Measurements from ENCODE around the gene MAP3K2.
A peak's percentile ranks its signal among the peaks of the same experiment; 100 is the strongest.

The MAP3K2 gene

DNA sequence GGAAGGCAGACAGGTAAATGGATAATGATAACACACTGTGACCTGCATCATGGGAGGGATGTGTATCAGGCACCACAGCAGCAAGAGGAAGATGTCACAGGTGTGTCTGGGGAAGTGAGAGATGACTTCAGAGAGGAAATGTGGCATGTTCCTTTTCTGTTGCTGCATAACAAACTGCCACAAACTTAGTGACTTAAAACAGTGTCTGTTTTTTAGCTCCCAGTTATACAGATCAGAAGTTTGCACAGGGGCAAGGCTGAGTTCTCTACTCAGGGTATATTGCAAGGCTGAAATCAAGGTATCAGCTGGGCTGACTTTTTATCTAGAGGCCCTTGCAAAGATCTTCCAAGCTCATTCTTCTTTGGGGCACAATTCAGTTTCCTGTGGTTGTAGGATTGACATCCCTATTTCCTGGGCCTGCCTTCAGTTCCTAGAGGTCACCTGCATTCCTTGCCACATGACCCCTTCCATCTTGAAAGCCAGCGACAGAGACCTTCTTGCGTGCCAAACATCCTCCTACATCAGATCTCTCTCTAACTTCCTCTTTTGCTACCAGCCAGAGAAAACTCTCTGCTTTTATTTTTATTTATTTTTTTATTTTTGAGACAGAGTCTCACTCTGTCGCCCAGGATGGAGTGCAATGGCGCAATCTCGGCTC, 2.1 kb upstream of the MAP3K2 start:
- no peak overlapping the region; the same call in 1 of the 2 replicates for H3K4me3 ChIP-seq (ENCODE audit: low read length)
- no peak for TF ChIP-seq ZNF274 (IDR thresholded peaks at IDR 0.05; ENCODE audit: low read depth, low read length)

DNA sequence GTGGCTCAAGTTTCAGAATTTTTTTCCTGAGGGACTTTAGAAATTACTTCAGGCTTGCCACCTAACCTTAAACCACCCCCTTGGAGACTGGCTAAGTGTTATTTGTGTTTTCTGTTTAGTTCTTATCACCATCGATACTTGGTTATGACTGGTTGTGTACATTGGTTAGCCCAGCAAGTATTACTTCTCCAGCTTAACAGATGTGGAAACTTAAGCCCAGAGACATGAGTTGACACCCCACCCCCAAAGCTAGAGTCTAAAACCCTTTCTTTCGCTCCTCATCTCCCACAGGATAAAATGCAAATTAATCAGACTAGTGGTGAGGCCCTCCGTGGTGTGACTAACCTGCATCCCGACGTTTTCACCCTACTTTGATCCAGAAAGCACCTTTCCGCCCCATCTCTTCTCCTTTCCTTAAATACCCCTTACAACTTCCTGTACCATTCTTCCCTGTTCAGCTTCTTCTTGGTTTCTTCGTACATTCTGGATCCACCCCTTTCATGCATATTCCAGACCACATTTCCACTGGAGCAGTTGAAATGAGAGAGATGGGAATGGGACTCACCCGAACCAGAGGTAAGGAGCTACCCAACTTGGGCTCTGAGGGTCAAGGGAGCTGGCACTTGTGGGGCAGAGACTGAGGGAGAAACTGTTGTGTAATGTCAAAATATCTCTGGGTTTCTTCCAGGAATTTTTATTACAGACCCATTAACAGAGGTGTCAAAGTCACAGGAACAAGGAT, 819 bp upstream of the MAP3K2 start:
- H3K4me3 ChIP-seq (ENCODE audit: low read length), result peak overlapping the region; percentile 77; the same call in 1 of the 2 replicates
- no peak for TF ChIP-seq ZNF274 (IDR thresholded peaks at IDR 0.05; ENCODE audit: low read depth, low read length)

DNA sequence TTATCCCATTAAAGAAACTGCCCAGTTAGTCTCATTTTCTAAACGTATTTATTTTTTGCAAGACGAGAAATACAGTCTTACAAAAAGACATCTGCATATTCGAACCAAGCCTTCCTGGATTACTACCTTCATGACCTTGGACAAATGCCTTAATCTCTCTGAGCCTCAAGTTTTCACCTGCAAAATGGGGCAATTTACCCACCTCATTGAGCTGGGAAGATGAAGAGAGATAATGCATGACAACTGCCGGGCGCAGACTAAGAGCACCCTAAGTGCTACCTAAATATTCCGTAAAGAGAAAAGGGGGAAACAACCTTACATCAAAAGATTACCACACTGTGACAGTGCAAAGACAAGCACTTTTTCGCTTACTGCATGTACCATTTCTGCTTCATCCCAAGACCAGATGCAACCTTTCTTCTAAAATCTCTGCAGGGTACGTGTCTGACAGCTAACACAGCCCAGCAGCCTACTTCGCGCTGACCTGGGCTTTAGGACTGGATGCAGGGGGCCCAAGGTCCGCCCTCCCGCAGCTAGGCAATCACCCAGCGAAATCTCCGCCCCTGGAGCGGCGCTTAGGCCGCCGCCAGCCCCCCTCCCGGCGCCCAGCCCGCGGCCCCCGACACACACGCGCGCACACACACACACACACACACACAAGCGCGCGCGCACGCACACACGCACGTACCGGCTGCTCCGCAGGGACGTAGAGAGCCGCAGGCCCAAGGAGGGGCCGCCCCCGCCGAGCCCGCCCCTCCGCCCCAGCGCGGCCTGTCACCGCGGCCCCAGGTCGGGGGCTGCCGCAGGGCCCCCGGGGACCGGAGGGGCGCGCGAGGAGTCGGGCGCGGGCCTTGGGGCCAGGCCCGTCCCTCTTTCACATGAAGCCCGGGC, 766 bp downstream of the MAP3K2 start:
- no peak for TF ChIP-seq ZNF274 (IDR thresholded peaks at IDR 0.05; ENCODE audit: low read depth, low read length)
- H3K4me3 ChIP-seq (ENCODE audit: low read length), result peak overlapping the region; percentile 91

DNA sequence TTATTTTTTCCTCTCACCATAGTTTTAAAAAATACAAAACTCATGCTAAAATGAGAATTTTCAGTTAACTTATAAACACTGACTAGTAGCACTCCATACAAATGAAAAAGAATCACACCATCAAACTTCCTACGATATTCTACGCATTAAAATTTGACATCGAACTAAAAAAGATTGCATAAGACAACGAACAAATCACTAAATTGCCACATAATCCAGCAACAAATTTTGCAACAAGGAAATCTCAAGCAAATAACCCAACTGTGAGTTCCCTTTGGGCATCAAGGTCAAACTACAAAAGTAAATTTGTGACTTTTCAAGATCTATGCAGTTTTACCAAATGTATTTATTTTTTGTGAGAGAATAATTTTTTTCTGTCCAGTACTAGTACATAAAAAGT, 1.5 kb downstream of the MAP3K2 start:
- TF ChIP-seq ZNF274 (IDR thresholded peaks at IDR 0.05; ENCODE audit: low read depth, low read length), result no peak
- H3K4me3 ChIP-seq (ENCODE audit: low read length), result peak overlapping the region; percentile 91; the same call in 1 of the 2 replicates

DNA sequence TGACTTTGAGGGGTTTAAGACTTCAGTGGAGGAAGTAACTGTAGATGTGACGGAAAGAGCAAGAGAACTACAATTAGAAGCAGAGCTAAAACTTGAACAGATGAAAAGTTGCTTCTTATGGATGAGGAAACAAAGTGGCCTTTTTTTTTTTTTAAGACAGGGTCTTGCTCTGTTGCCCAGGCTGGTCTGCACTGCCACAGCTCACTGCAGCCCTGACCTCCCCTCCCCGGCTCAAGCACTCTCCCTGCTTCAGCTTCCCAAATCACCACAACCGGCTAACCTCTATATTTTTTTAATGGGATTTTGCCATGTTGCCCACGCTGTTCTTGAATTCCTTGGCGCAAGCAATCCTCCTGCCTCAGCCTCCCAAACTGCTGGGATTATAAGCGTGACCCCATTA, 3.2 kb downstream of the MAP3K2 start:
- no peak overlapping the region for H3K4me3 ChIP-seq (ENCODE audit: low read length)
- TF ChIP-seq ZNF274 (IDR thresholded peaks at IDR 0.05; ENCODE audit: low read depth, low read length), result no peak

DNA sequence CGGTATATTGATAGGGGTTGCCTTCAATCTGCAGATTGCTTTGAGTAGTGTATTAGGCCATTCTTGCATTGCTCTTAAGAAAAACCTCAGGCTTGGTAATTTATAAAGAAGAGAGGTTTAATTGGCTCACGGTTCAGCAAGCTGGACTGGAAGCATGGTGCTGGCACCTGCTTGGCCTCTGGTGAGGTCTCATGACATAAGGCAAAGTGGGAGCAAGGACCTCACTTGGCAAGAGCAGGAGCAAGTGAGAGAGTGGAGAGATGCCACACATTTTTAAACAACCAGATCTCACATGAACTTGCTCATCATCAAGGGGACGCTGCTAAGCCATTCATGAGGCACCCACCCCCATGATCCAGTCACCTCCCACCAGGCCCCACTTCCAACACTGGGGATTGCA, 4.9 kb downstream of the MAP3K2 start:
- no peak for TF ChIP-seq ZNF274 (IDR thresholded peaks at IDR 0.05; ENCODE audit: low read depth, low read length)
- H3K4me3 ChIP-seq (ENCODE audit: low read length), result no peak overlapping the region

DNA sequence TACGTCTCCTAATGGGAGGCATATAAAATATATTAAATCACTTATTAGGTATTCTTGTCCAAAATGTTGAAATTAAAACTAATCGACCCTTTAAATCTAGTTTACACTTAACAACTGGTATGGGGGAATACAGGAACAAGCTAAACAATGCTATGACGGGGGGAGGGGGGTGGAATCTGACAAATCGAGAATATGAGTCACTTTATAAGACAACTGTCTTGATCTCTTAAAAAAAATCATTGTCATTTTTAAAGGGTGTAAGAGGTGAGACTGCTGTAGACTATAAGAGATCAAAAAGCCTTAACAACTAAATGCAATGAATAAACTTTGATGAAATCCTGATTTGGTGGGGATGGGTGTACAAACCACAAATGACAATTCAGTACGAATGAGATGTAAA, 6.0 kb downstream of the MAP3K2 start:
- no peak overlapping the region for H3K4me3 ChIP-seq (ENCODE audit: low read length)
- TF ChIP-seq ZNF274 (IDR thresholded peaks at IDR 0.05; ENCODE audit: low read depth, low read length), result no peak

DNA sequence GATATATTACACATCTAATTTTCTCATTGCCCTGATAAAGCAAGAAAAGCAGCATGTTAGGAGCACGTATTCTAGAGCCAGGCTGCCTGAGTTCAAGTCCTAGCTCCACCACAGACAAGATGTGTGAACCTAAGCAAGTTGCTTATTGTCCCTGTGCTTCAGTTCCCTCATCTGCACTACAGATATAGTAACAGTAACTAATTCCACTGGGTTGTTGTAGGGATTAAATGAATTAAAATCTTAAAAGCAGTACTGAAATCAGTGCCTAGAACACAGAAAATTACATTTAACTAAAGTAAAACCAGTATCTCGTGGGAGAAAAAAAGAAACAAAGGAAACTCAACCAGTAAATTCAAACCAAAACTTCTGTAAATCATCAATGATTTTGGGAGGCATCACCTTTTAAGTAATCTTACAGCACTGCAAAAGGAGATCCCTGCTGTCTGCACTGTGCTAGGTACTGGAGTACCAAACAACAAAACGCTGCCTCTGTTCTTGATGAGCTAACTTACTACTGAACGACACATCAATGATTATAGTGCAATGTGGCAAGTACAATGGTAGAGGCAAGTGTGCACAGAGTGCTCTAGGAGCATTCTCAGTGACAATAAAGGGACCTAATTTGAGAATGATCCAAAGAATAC, 7.9 kb downstream of the MAP3K2 start:
- TF ChIP-seq ZNF274 (IDR thresholded peaks at IDR 0.05; ENCODE audit: low read depth, low read length), result no peak
- no peak overlapping the region for H3K4me3 ChIP-seq (ENCODE audit: low read length)

DNA sequence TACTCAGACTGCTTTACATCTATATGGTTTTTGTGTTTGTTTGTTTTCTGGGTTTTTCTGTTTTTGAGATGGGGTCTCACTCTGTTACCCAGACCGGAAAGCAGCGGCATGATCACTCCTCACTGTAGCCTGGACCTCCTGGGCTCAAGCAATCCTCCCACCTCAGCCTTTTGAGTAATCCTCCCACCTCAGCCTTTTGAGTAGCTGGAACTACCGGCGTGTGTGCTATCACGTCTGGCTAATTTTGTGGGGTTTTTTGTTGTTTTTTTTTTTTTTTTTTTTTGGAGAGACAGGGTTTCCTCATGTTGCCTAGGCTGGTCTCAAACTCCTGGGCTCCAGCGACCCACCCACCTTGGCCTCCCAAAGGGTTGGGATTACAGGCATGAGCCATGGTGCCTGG, 9.1 kb downstream of the MAP3K2 start:
- TF ChIP-seq ZNF274 (IDR thresholded peaks at IDR 0.05; ENCODE audit: low read depth, low read length), result no peak
- H3K4me3 ChIP-seq (ENCODE audit: low read length), result no peak overlapping the region

DNA sequence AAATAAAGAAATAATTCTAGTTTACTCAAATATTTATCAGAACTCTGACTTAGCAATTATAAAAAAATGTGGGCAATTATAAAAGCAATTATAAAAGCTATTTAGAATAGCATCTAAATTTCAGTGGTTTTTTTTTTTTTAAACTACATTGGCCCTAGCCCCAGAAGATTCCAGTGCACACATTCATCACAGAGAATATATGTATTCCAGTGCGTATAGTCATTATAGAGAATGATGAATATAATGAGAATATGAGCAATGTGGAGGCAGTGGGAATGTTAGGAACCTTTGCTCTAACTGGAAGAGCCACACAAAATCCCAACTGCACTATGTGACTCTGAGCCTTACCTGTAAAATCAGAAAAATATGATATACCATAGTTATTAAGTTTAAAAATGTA, 10.5 kb downstream of the MAP3K2 start:
- TF ChIP-seq ZNF274 (IDR thresholded peaks at IDR 0.05; ENCODE audit: low read depth, low read length), result no peak
- H3K4me3 ChIP-seq (ENCODE audit: low read length), result no peak overlapping the region

DNA sequence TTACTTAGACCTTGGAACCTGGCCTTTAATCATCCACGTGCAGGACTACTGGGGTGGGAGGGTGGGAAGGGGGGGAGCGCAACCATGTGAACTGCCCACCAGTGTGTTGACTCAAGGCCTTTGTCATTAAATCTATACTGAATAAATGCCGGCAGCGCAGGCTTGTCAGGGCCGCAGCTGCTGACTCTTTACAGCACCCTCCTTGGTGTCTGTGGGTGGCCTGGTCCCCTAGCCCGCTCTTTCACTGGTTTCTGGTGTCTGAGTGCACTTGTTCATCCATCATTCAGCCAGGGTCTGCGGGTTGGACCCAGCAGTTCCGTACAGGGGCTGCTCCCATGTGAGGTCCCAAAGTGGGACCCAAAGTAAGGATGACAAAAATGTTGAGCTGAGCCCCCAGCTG, 11.5 kb downstream of the MAP3K2 start:
- no peak for TF ChIP-seq ZNF274 (IDR thresholded peaks at IDR 0.05; ENCODE audit: low read depth, low read length)
- no peak overlapping the region for H3K4me3 ChIP-seq (ENCODE audit: low read length)

DNA sequence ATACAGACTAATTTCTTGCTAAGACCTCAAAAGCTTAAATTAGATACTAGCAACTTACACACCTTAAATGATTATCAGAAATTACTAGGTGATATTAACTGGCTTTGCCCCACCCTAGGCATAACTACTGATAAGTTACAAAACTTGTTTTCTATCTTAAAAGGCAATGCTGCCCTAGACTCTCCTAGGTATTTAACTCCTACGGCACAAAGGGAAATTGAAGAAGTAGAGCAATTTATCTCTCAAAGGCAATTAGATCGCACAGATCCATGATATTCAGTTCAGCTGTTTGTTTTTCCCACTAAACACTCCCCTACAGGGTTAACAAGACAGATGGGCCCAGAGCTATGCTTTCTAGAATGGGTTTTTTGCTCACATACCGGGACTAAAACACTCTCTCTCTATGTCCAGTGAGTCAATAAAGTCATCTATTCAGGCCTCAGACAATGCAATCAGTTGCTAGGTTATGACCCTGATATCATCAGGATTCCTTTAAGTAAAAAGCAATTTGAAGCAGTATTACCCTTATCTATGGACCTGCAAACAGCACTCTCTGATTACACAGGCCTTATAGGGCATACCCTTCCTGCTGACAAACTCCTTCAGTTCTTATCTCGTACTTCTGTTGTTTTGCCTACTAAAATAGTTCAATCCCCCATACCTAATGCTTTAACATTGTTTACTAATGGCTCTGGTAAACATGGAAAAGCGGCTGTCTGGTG, 14.3 kb downstream of the MAP3K2 start:
- no peak for TF ChIP-seq ZNF274 (IDR thresholded peaks at IDR 0.05; ENCODE audit: low read depth, low read length)

DNA sequence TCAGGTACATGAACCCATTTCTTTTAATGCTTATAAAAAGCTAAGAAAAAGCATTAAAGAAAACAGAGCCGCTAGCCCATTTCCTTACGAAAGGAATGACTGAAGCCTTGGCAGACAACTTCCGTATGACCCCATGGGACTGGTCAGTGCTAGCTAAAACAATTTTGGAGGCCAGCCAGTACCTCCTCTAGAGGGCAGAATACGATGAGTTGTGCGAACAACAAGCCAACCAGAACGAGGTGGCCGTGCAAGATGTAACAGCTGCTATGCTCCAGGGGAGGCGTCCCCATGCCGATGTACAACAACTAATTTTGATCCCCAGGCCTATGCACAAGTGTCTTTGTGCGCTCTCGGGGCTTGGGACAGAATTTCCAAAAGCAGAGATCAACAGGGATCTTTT, 16.7 kb downstream of the MAP3K2 start:
- TF ChIP-seq ZNF274 (IDR thresholded peaks at IDR 0.05; ENCODE audit: low read depth, low read length), result no peak
- no peak overlapping the region for H3K4me3 ChIP-seq (ENCODE audit: low read length)

More for the DNA sequence above, 14.3 kb downstream of the MAP3K2 start:
- no peak overlapping the region for H3K4me3 ChIP-seq (ENCODE audit: low read length)
